ENCODE results near the gene NPAS3.

The NPAS3 gene

GRCh38 chr14:33737446-33737845 lies 798.8 kb downstream of the NPAS3 start:
- Histone ChIP-seq H4K20me1 (ENCODE audit: insufficient read depth) (no peaks in the 10 kb centered on the region), H3K9ac (no peak overlapping the region), H2AFZ (ENCODE audit: low read depth) (no peak overlapping the region), H3K27me3 (ENCODE audit: insufficient read depth, low read depth) (no peaks in the 10 kb centered on the region), H3K27ac (no peak overlapping the region), H3K4me3 (IDR thresholded peaks at IDR 0.05; ENCODE audit: insufficient read depth, low read depth, low read length) (no peak overlapping the region), H3K4me1 (ENCODE audit: low read depth, poor library complexity, severe bottlenecking) (no peaks in the 10 kb centered on the region), H3K36me3 (ENCODE audit: insufficient read depth) (no peaks in the 10 kb centered on the region), H3K79me2 (ENCODE audit: insufficient read depth, low read depth) (no peaks in the 10 kb centered on the region), H3K4me2 (no peak overlapping the region)
- TF ChIP-seq CTCF (conservative IDR thresholded peaks at IDR 0.05; ENCODE audit: low read depth, low read length) = no peak

GRCh38 chr14:33738029-33738428 lies 799.4 kb downstream of the NPAS3 start:
- no peak overlapping the region for H3K27ac ChIP-seq
- no peak for TF ChIP-seq CTCF (conservative IDR thresholded peaks at IDR 0.05; ENCODE audit: low read depth, low read length)
- no peaks in the 10 kb centered on the region for H3K27me3 ChIP-seq (ENCODE audit: insufficient read depth, low read depth)
- H4K20me1 ChIP-seq (ENCODE audit: insufficient read depth) = no peaks in the 10 kb centered on the region
- H3K4me1 ChIP-seq (ENCODE audit: low read depth, poor library complexity, severe bottlenecking) = no peaks in the 10 kb centered on the region
- no peaks in the 10 kb centered on the region for H3K36me3 ChIP-seq (ENCODE audit: insufficient read depth)
- H3K79me2 ChIP-seq (ENCODE audit: insufficient read depth, low read depth) = no peaks in the 10 kb centered on the region
- H3K9ac ChIP-seq = no peak overlapping the region
- H3K4me3 ChIP-seq (IDR thresholded peaks at IDR 0.05; ENCODE audit: insufficient read depth, low read depth, low read length) = no peak overlapping the region
- H2AFZ ChIP-seq (ENCODE audit: low read depth) = no peak overlapping the region
- no peak overlapping the region for H3K4me2 ChIP-seq

- H4K20me1 ChIP-seq (ENCODE audit: insufficient read depth) = no peaks in the 10 kb centered on the region
- H3K27ac ChIP-seq = no peak overlapping the region
- no peak overlapping the region for H3K4me2 ChIP-seq
- no peak overlapping the region for H3K4me3 ChIP-seq (IDR thresholded peaks at IDR 0.05; ENCODE audit: insufficient read depth, low read depth, low read length)
- H3K79me2 ChIP-seq (ENCODE audit: insufficient read depth, low read depth) = no peaks in the 10 kb centered on the region
- H3K27me3 ChIP-seq (ENCODE audit: insufficient read depth, low read depth) = no peaks in the 10 kb centered on the region
- no peak overlapping the region for H3K9ac ChIP-seq
- no peaks in the 10 kb centered on the region for H3K36me3 ChIP-seq (ENCODE audit: insufficient read depth)
- TF ChIP-seq CTCF (conservative IDR thresholded peaks at IDR 0.05; ENCODE audit: low read depth, low read length) = no peak
- no peaks in the 10 kb centered on the region for H3K4me1 ChIP-seq (ENCODE audit: low read depth, poor library complexity, severe bottlenecking)
- H2AFZ ChIP-seq (ENCODE audit: low read depth) = no peak overlapping the region
Observed at GRCh38 chr14:33738491-33738890, 799.8 kb downstream of the NPAS3 start.

- H3K9ac ChIP-seq = no peak overlapping the region
- no peaks in the 10 kb centered on the region for H4K20me1 ChIP-seq (ENCODE audit: insufficient read depth)
- no peak for TF ChIP-seq CTCF (conservative IDR thresholded peaks at IDR 0.05; ENCODE audit: low read depth, low read length)
- H3K4me2 ChIP-seq = no peak overlapping the region
- no peaks in the 10 kb centered on the region for H3K36me3 ChIP-seq (ENCODE audit: insufficient read depth)
- H3K27me3 ChIP-seq (ENCODE audit: insufficient read depth, low read depth) = no peaks in the 10 kb centered on the region
- H2AFZ ChIP-seq (ENCODE audit: low read depth) = no peak overlapping the region
- H3K4me3 ChIP-seq (IDR thresholded peaks at IDR 0.05; ENCODE audit: insufficient read depth, low read depth, low read length) = no peak overlapping the region
- no peaks in the 10 kb centered on the region for H3K79me2 ChIP-seq (ENCODE audit: insufficient read depth, low read depth)
- H3K27ac ChIP-seq = no peak overlapping the region
- no peaks in the 10 kb centered on the region for H3K4me1 ChIP-seq (ENCODE audit: low read depth, poor library complexity, severe bottlenecking)
Observed at GRCh38 chr14:33740531-33740930, 801.9 kb downstream of the NPAS3 start.

GRCh38 chr14:33742166-33742565 lies 803.5 kb downstream of the NPAS3 start:
- Histone ChIP-seq H3K9ac (no peak overlapping the region), H4K20me1 (ENCODE audit: insufficient read depth) (no peaks in the 10 kb centered on the region), H3K4me2 (no peak overlapping the region), H2AFZ (ENCODE audit: low read depth) (no peak overlapping the region), H3K4me1 (ENCODE audit: low read depth, poor library complexity, severe bottlenecking) (no peaks in the 10 kb centered on the region), H3K79me2 (ENCODE audit: insufficient read depth, low read depth) (no peaks in the 10 kb centered on the region), H3K36me3 (ENCODE audit: insufficient read depth) (no peaks in the 10 kb centered on the region), H3K27me3 (ENCODE audit: insufficient read depth, low read depth) (no peaks in the 10 kb centered on the region), H3K27ac (no peak overlapping the region), H3K4me3 (IDR thresholded peaks at IDR 0.05; ENCODE audit: insufficient read depth, low read depth, low read length) (no peak overlapping the region)
- no peak for TF ChIP-seq CTCF (conservative IDR thresholded peaks at IDR 0.05; ENCODE audit: low read depth, low read length)
